Raji (cell line): ENCODE measurements around the gene TRIM6.

ENCODE experiments used
- POLR2A ChIP-seq: IDR thresholded peaks from 2 replicates; pipeline ENCODE4 v1.6.1; 2011; ENCODE audit warnings: low read depth, low read length, control low read depth; ENCODE audit not compliant: insufficient read depth

The TRIM6 gene

DNA sequence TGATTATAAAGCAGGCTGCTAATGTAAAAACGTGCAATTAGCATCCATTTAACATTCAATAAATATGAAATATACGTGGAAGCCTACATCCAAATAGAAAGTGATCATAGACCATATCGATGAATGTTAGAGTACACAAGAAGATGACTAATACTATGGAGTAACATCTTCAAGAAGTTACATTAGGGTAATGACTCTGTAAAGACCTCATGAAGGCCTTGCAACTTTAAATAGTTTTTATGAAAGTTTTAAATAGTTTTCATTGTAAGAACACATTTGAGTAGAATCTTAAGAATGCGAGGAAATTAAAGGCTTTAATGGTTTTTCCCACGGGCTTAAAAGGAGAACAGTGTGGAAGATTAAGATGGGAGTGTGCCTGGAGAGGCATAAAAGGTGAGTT, 29.8 kb downstream of the TRIM6 start:
- no peak for TF ChIP-seq POLR2A

GRCh38 chr11:5631417-5631816, 35.0 kb downstream of the TRIM6 start:
- TF ChIP-seq POLR2A: no peak

- TF ChIP-seq POLR2A: no peak
These were observed 35.7 kb downstream of the TRIM6 start for GRCh38 chr11:5631969-5632635.

DNA sequence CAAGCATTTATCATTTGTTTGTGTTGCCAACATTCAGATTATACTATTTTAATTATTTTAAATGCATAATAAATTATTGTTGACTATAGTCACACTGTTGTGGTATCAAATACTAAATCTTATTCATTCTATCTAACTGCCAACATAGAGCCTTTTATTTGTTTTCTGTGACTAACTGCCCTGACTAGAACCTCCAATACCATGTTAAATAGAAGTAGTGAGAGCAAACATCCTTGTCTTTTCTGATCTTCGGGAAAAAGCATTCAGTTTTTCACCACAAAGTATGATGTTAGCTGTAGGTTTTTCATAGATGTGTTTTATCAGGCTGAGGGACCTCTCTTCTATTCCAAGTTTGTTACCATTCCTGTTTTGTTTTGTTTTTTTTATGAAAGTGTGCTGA, 43.5 kb downstream of the TRIM6 start:
- TF ChIP-seq POLR2A: no peak

DNA sequence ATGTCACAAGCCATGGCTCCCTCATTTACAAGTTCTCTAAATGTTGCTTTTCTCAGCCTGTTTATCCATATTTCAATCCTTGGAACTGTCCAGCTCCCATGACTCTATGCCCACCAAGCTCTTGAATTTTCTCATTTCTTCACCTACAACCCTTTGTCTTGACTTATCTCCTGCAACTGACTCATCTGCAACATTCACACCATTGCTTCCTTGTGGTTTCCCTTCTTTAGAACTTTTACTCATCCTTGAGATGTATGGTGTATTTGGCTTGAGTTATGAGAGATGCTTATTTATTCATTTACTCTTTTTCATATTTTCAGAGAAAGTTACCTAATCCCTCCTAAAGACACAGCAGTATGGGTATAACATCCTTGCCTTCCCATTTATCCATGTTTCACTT, 47.1 kb downstream of the TRIM6 start:
- no peak for TF ChIP-seq POLR2A

- no peak for TF ChIP-seq POLR2A
These were observed 49.7 kb downstream of the TRIM6 start for GRCh38 chr11:5646139-5646538.

DNA sequence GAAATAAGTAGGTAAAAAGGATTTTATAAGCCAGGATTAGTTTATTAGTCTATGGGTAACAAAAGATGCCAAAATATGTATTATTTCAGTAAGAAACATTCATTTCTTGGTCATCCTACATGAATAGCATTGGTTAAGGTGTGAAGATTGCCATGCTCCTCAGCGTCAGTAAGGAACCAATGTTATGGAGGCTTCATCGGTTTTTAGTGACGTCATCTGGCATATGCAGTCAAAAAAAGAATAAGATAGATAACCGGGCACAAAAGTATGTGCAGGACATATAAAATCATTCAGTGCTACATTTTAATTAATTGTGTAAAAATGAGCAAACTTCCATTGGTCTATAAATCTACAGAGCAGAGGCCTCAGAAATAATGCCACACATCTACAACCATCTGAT, 59.0 kb downstream of the TRIM6 start:
- no peak for TF ChIP-seq POLR2A

- TF ChIP-seq POLR2A: no peak
These were observed 61.9 kb downstream of the TRIM6 start for GRCh38 chr11:5658318-5658717.
